Pancreas (tissue), 10 donors: ENCODE results near the gene SAFB. TPM values are rescaled to one million over a fixed set of nuclear protein-coding genes. Genes with fewer than 3 reads are reported as not detected.
A peak's percentile ranks its signal among the peaks of the same experiment; 100 is the strongest.

Experiments
- ATAC-seq, 4 donors: fragments of 200-7000 bp; cut with Tn5 transposase; one replicate each; pipeline versions ENCODE4 v1.8.0 to v1.9.1; 2020; ENCODE audit warnings: mild to moderate bottlenecking in 4 of 4, moderate library complexity in 4 of 4
- DNase-seq, 6 donors: peaks; one replicate each; pipeline ENCODE4 v3.0.0-alpha.2; 2020
- FAIRE-seq: peaks from 2 replicates; lab custom pipeline; 2012; peaks lifted over from hg19 to GRCh38; lab: Jason Lieb, UNC
- H3K27ac ChIP-seq, 4 donors: fragments of 200-600 bp; sonication (generic); 1 replicate in 3 of 4; 2 replicates in 1 of 4; pipeline versions ENCODE4 v1.5.0 to v1.8.0; 2020
- H3K27me3 ChIP-seq, 4 donors: fragments of 200-600 bp; one replicate each; pipeline ENCODE4 v1.8.0; 2021
- H3K36me3 ChIP-seq, 3 donors: fragments of 200-600 bp; sonication (generic) in 1 of 3; one replicate each; pipeline versions ENCODE4 v1.5.0 to v1.8.0; 2020 to 2021
- H3K4me1 ChIP-seq, 3 donors: fragments of 200-600 bp; one replicate each; pipeline ENCODE4 v1.8.0; 2021
- H3K4me3 ChIP-seq, 4 donors: fragments of 200-600 bp; sonication (generic) in 2 of 4; one replicate each; pipeline versions ENCODE4 v1.5.0 to v1.8.0; 2020 to 2021
- H3K9me3 ChIP-seq, 4 donors: fragments of 200-600 bp; one replicate each; pipeline ENCODE4 v1.8.0; 2021
- WGBS, 2 donors: extraction: QIAGEN DNeasy Blood & Tissue Kit; methylation state at CpG; one replicate each; pipeline ENCODE4 v1.1.7; 2013; 5-methylcytosine and 5-hydroxymethylcytosine counted together
- intact Hi-C, 3 donors: fragments of 100-400 bp; cut with DNase I; formaldehyde crosslinking; loops; one replicate each; pipeline versions ENCODE4 v1.11.1 to v1.14.2; 2022
- polyA plus RNA-seq, 2 donors: library from polyadenylated mRNA; stranded (reverse); fragments of 200-250 nt; gene quantifications; one replicate each; pipeline ENCODE4 v1.2.3, GENCODE V29; 2013
- total RNA-seq, 6 donors: library from RNA; stranded (reverse); fragmentation: NEBNext Ultra II Directional in 4 of 6; extraction: Animal tissue kit (Norgen Biotek cat#: 25700) in 4 of 6; gene quantifications; one replicate each; pipeline versions ENCODE4 v1.2.1 to v1.2.4, GENCODE V29; 2021 to 2023
- TF ChIP-seq, protein P1 (sequence below), 4 donors: fragments of 200-600 bp; sonication (generic) in 3 of 4; IDR thresholded peaks; one replicate each; pipeline versions ENCODE4 v1.5.0 to v1.8.0; 2021; ENCODE audit warnings: antibody characterized with exemption in 4 of 4
- donor health status: healthy with polysubstance abuse.
- donor health status: DM: no; HTN: no; CAD: no; lungs with moderate emphysema.
- donor health status: DM: no; HTN: no; CAD: no.
- donor health status: control.
- donor health status: control.
- donor health status: Bipolar disorder and iron deficiency.
- donor health status: DM: yes; HTN: yes; CAD: no.
- donor health status: DM: no; HTN: no; CAD: no.
- donor health status: DM: no; HTN: no; CAD: no.
- donor health status: DM: yes; HTN: yes; CAD: no.

SAFB gene
- total and polyA plus RNA-seq, 8 donors, result 28.9 to 84.3 (median 42.7) TPM

DNA sequence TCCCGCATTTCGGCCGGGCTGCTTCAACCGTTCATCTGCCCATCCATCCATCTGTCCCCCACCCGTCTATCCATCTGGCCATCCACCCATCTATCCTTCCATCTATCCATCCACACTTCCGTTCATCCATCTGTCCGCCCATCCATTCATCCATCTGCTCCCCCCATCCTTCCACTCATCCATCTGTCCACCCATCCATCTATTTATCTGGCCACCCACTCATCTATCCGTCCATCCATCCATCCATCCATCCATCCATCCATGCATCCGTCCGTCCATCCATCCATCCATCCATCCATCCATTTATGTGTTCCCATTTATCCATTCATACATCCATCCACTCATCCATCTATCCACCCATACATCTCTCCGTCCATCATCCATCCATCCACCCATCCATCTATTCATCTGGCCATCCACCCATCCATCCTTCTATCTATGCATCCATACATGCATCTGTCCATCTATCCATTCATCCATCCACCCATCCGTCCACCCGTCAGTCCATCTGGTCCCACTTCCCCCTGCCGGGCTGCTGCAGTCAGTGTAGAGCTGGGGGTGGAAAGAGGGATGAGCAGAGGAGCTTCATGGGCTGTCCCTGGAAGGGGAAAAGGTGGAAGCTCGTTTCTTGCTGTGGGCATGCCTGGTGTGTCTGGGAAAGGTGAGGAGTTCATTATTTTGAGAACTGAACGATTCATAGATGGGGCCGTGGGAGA is 58.7 kb downstream of the SAFB start:
- H3K9me3 ChIP-seq, result no peaks in the 10 kb centered on the region
- TF ChIP-seq, protein P1, sequence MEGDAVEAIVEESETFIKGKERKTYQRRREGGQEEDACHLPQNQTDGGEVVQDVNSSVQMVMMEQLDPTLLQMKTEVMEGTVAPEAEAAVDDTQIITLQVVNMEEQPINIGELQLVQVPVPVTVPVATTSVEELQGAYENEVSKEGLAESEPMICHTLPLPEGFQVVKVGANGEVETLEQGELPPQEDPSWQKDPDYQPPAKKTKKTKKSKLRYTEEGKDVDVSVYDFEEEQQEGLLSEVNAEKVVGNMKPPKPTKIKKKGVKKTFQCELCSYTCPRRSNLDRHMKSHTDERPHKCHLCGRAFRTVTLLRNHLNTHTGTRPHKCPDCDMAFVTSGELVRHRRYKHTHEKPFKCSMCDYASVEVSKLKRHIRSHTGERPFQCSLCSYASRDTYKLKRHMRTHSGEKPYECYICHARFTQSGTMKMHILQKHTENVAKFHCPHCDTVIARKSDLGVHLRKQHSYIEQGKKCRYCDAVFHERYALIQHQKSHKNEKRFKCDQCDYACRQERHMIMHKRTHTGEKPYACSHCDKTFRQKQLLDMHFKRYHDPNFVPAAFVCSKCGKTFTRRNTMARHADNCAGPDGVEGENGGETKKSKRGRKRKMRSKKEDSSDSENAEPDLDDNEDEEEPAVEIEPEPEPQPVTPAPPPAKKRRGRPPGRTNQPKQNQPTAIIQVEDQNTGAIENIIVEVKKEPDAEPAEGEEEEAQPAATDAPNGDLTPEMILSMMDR (IDR thresholded peaks at IDR 0.05), result no peak
- H3K27me3 ChIP-seq, result no peaks in the 10 kb centered on the region
- H3K4me1 ChIP-seq, result no peaks in the 10 kb centered on the region
- DNase-seq (peak in 1 of 6 donors; percentile 40), ATAC-seq (no peak), FAIRE-seq (no peak)
- H3K27ac ChIP-seq, result peak overlapping the region in 1 of 4 donors; percentile 77
- intact Hi-C loops, result no loop called here
- WGBS, 2 donors, result 58 to 72% methylated on average over 15 to 17 of the region's 17 CpGs
- no peaks in the 10 kb centered on the region for H3K36me3 ChIP-seq
- peak overlapping the region; percentile 46 to 93 (median 84) for H3K4me3 ChIP-seq

DNA sequence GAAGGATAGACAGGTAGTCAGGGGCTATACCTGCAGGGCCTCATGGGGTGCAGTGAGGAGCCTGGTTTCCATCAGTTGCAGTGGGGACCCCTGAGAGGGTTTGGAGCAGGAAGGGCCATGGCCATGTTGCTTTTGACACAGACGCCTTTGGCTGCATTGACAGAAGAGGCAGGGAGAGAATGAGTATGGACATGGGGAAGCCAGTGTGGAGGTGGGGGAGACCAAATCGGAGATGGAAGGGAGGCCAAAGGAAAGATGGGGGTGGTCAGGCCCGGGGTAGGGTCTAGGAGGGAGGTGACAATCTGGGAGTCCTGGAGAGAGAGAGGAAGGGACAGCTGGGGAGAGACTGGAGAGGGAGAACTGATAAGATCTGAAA is 59.2 kb downstream of the SAFB start:
- no peaks in the 10 kb centered on the region for H3K9me3 ChIP-seq
- WGBS, 2 donors, result 88% methylated on average over 3 of the region's 3 CpGs
- H3K27me3 ChIP-seq, result no peaks in the 10 kb centered on the region
- H3K27ac ChIP-seq, result no peak overlapping the region
- no peak overlapping the region for H3K4me3 ChIP-seq
- no peak for DNase-seq
- H3K4me1 ChIP-seq, result no peaks in the 10 kb centered on the region
- ATAC-seq, result no peak
- intact Hi-C loops, result no loop called here
- TF ChIP-seq, protein P1 (IDR thresholded peaks at IDR 0.05), result no peak
- no peak for FAIRE-seq
- no peaks in the 10 kb centered on the region for H3K36me3 ChIP-seq

GRCh38 chr19:5683177-5683886 is 60.4 kb downstream of the SAFB start:
- no peak for FAIRE-seq
- 88 to 91% methylated on average over 10 of the region's 10 CpGs for WGBS, 2 donors
- intact Hi-C loops, result no loop called here
- DNase-seq, result peak in 1 of 6 donors; percentile 14
- no peak overlapping the region for H3K4me3 ChIP-seq
- H3K36me3 ChIP-seq, result no peaks in the 10 kb centered on the region
- no peaks in the 10 kb centered on the region for H3K27me3 ChIP-seq
- no peaks in the 10 kb centered on the region for H3K9me3 ChIP-seq
- peaks cover 0 to 3% (median 0%) of the 10 kb centered on the region in 3 donors for H3K4me1 ChIP-seq
- ATAC-seq, result no peak
- H3K27ac ChIP-seq, result no peak overlapping the region
- TF ChIP-seq, protein P1 (IDR thresholded peaks at IDR 0.05), result no peak

DNA sequence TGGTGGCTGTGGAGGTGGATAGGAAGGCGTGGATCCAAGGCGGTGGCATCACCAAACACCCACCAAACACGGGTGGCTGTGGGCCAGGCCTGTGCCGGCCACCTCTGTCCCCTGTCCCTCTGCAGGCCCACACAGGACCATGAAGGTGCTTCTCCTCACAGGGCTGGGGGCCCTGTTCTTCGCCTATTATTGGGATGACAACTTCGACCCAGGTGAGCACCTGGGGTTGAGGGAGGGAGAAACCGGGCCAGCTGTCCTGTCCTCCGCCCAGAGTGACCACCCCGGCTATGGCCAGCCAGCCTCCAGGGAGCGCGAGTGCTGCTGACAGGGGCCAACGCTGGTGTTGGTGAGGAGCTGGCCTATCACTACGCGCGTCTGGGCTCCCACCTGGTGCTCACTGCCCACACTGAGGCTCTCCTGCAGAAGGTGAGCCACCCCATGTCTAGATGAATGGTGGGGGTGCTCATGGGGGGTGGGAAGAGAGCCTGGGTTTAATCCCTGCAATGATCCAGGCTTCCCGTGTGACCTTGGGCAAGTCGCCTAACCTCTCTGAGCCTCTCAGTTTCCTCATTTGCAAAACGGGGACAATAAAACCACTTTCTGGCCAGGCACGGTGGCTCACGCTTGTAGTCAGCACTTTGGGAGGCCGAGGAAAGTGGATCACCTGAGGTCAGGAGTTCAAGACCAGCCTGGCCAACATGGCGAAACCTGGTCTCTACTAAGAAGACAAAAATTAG is 62.0 kb downstream of the SAFB start:
- WGBS, 2 donors, result 75 to 81% methylated on average over 21 to 22 of the region's 22 CpGs
- intact Hi-C loops, result no loop called here
- ATAC-seq (no peak), DNase-seq (peak in 3 of 6 donors; percentile 27 to 76 (median 55)), FAIRE-seq (no peak)
- no peak overlapping the region for H3K27ac ChIP-seq
- no peak overlapping the region for H3K4me3 ChIP-seq
- no peaks in the 10 kb centered on the region for H3K36me3 ChIP-seq
- TF ChIP-seq, protein P1 (IDR thresholded peaks at IDR 0.05), result no peak
- peaks cover 0 to 3% (median 0%) of the 10 kb centered on the region in 3 donors for H3K4me1 ChIP-seq
- no peaks in the 10 kb centered on the region for H3K9me3 ChIP-seq
- no peaks in the 10 kb centered on the region for H3K27me3 ChIP-seq
